Nasal cavity respiratory epithelium epithelial cell of viscerocranial mucosa (primary cell): ENCODE results near the gene CNTROB. TPM values are rescaled to one million over a fixed set of nuclear protein-coding genes. Genes with fewer than 3 reads are reported as not detected.

Experiments
- total RNA-seq: library from RNA; depleted of rRNA; stranded (reverse); fragments of >200 nt; gene quantifications from 2 replicates; pipeline ENCODE4 v1.2.3, GENCODE V29; 2014

CNTROB gene, protein sequence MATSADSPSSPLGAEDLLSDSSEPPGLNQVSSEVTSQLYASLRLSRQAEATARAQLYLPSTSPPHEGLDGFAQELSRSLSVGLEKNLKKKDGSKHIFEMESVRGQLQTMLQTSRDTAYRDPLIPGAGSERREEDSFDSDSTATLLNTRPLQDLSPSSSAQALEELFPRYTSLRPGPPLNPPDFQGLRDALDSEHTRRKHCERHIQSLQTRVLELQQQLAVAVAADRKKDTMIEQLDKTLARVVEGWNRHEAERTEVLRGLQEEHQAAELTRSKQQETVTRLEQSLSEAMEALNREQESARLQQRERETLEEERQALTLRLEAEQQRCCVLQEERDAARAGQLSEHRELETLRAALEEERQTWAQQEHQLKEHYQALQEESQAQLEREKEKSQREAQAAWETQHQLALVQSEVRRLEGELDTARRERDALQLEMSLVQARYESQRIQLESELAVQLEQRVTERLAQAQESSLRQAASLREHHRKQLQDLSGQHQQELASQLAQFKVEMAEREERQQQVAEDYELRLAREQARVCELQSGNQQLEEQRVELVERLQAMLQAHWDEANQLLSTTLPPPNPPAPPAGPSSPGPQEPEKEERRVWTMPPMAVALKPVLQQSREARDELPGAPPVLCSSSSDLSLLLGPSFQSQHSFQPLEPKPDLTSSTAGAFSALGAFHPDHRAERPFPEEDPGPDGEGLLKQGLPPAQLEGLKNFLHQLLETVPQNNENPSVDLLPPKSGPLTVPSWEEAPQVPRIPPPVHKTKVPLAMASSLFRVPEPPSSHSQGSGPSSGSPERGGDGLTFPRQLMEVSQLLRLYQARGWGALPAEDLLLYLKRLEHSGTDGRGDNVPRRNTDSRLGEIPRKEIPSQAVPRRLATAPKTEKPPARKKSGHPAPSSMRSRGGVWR
- 12.0 and 18.7 TPM in 2 replicates for total RNA-seq

DNA sequence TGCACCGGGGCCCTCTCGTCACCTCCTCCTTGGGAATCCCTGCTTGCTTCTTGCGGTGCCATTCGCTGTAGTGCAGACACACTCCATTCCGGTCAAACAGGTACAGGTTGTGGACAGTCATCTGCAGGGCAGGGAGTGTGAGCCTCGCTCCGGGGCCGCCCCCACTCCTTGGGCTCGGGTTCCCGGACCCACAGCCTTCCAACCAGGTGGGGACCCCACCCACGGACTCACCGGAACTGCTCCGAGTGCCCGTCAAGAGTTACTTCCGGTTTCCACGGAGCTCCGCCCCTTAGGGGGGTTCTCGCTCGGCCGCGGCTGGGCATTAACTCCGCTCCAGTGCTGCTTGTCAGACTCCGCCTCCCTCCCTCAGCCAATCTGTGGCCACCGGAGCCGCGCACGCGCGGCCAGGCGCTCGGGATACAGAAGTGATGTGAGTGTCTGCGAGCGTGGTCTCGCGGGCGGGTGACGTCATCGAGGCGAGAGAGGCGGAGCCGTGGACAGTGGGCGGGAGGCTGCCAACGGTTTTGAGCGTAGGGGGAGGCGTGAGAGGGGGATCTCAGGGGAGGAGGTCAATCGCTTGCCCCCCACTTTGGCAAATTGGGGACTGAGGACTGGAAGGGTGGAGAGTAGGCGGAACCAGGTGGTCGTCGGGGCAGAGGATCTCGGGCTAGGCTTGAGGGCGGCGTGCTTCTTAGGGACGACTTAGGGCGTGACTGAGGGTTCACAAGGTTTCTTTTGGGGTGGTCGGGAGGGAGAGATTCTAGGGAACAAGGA lies at the start of gene CNTROB, which contains the start of gene TRAPPC1:
Gene CNTROB, plus strand, starts transcription at position 498 of the 774 bp plus-strand sequence. CDS start 874 bp downstream, outside the sequence.
Gene TRAPPC1, minus strand, starts transcription at position 238 of the 774 bp plus-strand sequence. Its CDS starts 117 bp downstream, at position 121.

DNA sequence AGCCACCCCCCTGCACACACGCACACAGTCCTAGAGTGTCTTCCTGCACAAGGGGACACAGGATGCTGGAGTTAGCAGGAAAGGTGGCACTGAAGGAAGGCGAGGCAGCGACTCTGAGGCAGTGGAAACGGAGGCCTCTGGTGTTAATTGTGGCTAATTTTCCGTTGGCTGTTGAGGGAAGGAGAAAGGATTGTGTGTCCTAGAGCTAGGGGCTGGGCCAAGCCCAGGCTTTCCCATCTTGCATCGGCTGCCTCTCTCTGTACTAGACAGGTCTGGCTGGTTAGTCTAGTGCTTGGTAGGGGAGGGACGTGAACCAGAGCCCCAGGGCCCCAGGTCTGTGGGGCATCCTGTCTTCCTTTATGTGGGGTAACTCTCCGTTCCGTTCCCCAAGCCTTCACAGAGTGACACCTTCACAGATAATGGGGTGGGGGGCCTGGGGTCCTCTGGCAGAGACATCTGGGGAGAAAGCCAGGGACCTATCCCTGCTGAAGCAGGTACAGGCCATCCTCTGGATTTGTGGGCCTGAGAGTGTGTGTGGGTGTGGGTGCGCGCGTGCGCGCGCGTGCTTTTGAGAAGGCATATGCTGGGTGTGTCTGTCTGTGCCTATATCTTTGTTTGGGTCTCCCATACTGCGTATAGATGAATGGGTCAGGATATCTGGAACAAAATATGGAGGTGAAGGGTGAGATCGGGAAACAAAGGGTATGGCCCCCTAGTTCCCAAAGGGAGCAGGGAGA lies 43.7 kb upstream of the CNTROB start, which contains the start of gene CHD3:
Gene CHD3, plus strand, starts transcription at position 606 of the 737 bp plus-strand sequence. CDS start 212 bp downstream, outside the sequence.

DNA sequence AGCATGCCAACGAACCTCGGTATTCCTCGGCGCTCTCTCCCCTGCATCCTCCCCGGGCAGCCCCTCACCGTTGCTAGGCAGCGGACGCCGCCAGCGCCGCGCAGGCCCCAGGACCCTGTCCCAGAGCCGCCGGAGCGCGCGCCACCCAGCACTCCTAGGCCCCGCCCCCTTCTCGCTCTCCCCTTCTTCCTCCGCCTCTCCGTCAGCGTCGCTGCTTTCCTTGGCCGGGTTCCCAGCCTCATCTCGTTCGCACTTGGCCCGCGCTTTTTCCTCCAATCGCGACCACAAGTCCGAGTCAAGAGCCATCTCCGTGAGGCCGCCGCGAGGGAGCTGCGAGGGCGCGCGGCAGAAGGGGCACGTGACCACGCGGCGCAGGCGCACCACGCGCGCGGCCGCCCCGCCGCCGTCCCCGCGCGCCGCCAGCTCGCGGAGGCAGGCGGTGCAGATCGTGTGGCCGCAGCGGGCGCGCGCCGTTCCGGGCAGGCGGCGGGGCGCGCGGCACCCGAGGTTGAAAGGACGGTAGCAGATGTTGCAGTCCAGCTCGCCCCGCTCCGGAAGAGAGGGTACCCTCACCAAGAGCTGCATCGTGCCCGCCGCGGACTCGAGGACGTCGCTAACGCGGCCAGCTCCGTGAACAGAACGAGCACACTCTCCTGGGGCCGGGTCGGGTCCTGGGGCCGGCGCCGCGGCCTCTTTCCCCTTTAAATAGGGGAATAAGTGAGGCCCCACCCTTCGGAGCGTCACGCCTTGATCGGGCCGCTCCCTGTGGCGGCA lies 16.2 kb upstream of the CNTROB start, which contains the start of gene RNF227:
Gene RNF227, minus strand, starts transcription at position 679 of the 774 bp plus-strand sequence. Its CDS starts 94 bp downstream, at position 585.

DNA sequence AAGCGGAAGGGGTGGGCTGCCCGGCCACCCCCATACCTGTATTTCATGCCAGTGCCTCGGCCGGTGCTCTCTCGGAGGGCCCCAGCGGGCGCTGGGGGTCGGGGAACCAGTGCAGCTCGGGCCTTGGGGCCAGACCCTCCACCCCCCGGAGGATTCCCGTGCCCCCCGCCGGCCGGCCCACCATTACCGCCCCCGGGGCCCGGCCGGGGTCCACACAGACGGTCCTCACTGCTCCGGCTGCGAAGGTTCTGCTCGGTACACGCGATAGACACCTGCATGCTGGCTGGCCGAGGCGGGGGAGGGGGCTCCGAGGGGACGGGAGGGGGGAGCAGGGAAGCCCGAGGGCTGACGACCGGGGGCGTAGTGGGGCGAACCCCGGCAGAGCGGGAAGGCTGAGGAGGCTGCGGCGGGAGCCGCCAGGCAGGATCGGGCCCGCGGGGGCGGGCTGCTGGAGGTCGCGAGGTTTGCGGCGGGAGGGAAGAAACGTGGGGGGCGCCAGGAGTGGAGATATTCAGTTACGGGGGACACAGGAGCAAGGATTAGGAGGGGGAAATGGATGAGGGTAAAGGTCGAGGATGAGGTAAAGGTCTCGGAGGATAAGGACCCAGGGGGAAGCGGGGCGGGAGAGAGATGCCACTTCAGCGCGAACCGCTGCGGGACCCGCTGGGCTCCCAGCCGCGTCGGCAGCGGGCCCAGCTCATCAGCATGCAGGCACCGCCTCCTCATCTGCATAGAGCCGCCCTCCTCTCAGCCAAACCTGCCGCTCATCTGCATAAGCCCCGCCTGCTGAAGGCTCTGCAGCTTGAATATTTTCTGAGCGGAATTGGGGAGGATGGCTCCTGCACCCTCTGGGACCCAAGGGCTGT lies 2.6 kb upstream of the CNTROB start, which contains the start of gene KCNAB3:
Gene KCNAB3, minus strand, starts transcription at position 699 of the 866 bp plus-strand sequence. Its CDS starts 421 bp downstream, at position 278.

Other genes starting within 250 kb of the CNTROB start
- gene TP53, start 244.7 kb upstream of the CNTROB start, total RNA-seq = 26.7 and 40.1 TPM in 2 replicates
- 2.7 and 3.3 TPM in 2 replicates for gene WRAP53, start 243.7 kb upstream of the CNTROB start, total RNA-seq
- under 0.01 and 0.14 TPM in 2 replicates for gene EFNB3, start 227.0 kb upstream of the CNTROB start, total RNA-seq
- gene DNAH2, start 214.5 kb upstream of the CNTROB start, total RNA-seq = under 0.01 and 0.21 TPM in 2 replicates
- gene KDM6B, start 98.0 kb upstream of the CNTROB start, total RNA-seq = 5.5 and 35.3 TPM in 2 replicates
- under 0.01 and 0.85 TPM in 2 replicates for gene TMEM88, start 77.1 kb upstream of the CNTROB start, total RNA-seq
- gene NAA38, start 74.6 kb upstream of the CNTROB start, total RNA-seq = 18.2 and 27.3 TPM in 2 replicates
- 15.7 and 16.4 TPM in 2 replicates for gene CYB5D1, start 74.2 kb upstream of the CNTROB start, total RNA-seq
- gene CHD3, start 43.4 kb upstream of the CNTROB start, total RNA-seq = 62.2 and 167 TPM in 2 replicates
- 12.6 and 15.2 TPM in 2 replicates for gene RNF227, start 15.9 kb upstream of the CNTROB start, total RNA-seq
- under 0.01 and 0.21 TPM in 2 replicates for gene KCNAB3, start 2.4 kb upstream of the CNTROB start, total RNA-seq
- gene TRAPPC1, start 260 bp upstream of the CNTROB start, total RNA-seq = 26.7 and 47.7 TPM in 2 replicates
- 0.28 TPM in 1 of 2 replicates, not detected in the other for gene GUCY2D, start 70.4 kb downstream of the CNTROB start, total RNA-seq
- gene ALOX15B, start 106.9 kb downstream of the CNTROB start, total RNA-seq = 20.8 and 72.9 TPM in 2 replicates
- gene ALOX12B, start 155.5 kb downstream of the CNTROB start, total RNA-seq = 0.57 and 1.7 TPM in 2 replicates
- gene ALOXE3, start 186.3 kb downstream of the CNTROB start, total RNA-seq = 2.3 and 3.1 TPM in 2 replicates
- 0.28 and 1.0 TPM in 2 replicates for gene HES7, start 191.9 kb downstream of the CNTROB start, total RNA-seq
- 28.0 and 74.1 TPM in 2 replicates for gene PER1, start 220.2 kb downstream of the CNTROB start, total RNA-seq
- gene VAMP2, start 230.7 kb downstream of the CNTROB start, total RNA-seq = 3.8 and 4.4 TPM in 2 replicates
- gene TMEM107, start 244.2 kb downstream of the CNTROB start, total RNA-seq = 17.7 and 18.1 TPM in 2 replicates